Stomach (tissue), 4 donors: ENCODE measurements around the gene FARSB.

ENCODE experiments used
- POLR2AphosphoS5 ChIP-seq, 3 donors: sonication (generic); formaldehyde crosslinking; IDR thresholded peaks; one replicate each; pipeline ENCODE4 v1.6.1; 2016; ENCODE audit warnings: antibody characterized with exemption in 3 of 3
- TF ChIP-seq, protein P1 (sequence below), 7 experiments: fragments of 450-650 bp in 4 of 7; fragments of 200-600 bp in 3 of 7; sonication (generic) in 3 of 7; IDR thresholded peaks; one replicate each; pipeline ENCODE4 v1.5.1; 2016 to 2019; ENCODE audit warnings: antibody characterized with exemption in 7 of 7, control low read depth in 2 of 7, mild to moderate bottlenecking in 1 of 7

DNA sequence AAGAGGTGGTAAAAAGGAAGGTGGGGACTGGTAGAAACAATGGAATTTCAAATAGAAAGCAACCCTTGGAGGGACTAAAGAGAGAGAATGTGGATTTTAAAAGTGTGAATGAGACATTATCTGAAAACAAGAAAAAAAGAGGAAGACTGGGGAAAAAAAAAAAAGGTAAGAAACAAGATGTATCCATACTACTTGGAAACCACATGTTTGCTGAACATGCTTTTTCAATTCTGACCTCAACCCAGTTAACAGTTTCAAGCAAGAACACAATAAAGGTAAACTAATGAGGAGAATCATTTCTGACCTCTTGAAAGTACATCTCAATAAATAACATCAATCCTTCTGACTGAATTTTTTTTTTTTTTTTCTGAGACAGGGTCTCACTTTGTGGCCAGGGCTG lies 2.6 kb downstream of the FARSB start:
- TF ChIP-seq, protein P1, sequence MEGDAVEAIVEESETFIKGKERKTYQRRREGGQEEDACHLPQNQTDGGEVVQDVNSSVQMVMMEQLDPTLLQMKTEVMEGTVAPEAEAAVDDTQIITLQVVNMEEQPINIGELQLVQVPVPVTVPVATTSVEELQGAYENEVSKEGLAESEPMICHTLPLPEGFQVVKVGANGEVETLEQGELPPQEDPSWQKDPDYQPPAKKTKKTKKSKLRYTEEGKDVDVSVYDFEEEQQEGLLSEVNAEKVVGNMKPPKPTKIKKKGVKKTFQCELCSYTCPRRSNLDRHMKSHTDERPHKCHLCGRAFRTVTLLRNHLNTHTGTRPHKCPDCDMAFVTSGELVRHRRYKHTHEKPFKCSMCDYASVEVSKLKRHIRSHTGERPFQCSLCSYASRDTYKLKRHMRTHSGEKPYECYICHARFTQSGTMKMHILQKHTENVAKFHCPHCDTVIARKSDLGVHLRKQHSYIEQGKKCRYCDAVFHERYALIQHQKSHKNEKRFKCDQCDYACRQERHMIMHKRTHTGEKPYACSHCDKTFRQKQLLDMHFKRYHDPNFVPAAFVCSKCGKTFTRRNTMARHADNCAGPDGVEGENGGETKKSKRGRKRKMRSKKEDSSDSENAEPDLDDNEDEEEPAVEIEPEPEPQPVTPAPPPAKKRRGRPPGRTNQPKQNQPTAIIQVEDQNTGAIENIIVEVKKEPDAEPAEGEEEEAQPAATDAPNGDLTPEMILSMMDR (IDR thresholded peaks at IDR 0.05) = no peak
- no peak for TF ChIP-seq POLR2AphosphoS5 (IDR thresholded peaks at IDR 0.05)
